Panc1 (cell line): ENCODE results near the gene LCA5L. TPM values are rescaled to one million over a fixed set of nuclear protein-coding genes. Genes with fewer than 3 reads are reported as not detected.

Source experiments
- ATAC-seq: fragments of 200-7000 bp; cut with Tn5 transposase; 2 replicates; pipeline ENCODE4 v1.9.1; 2020; ENCODE audit warnings: mild to moderate bottlenecking, moderate library complexity
- BruUV-seq: library from RNA; stranded (reverse); fragments of 400-500 nt; replicated peaks from 2 replicates; lab custom pipeline; 2021; lab: Mats Ljungman, UMichigan
- CTCF ChIA-PET: fragments of 300-600 bp; sonication (Branson Sonifier 250); formaldehyde crosslinking; loops from one replicate; lab custom pipeline; 2022; ENCODE audit warnings: antibody characterized with exemption; lab: Charles Lee
- POLR2A ChIA-PET: fragments of 300-600 bp; sonication (Branson Sonifier 250); formaldehyde crosslinking; loops from one replicate; lab custom pipeline; 2022; ENCODE audit warnings: antibody characterized with exemption; lab: Charles Lee
- DNase-seq: peaks from one replicate; pipeline ENCODE4 v3.0.0-alpha.2; 2010; ENCODE audit warnings: low read depth, low spot score
- H3K27ac ChIP-seq: 2 replicates; pipeline ENCODE4 v1.5.1; 2011; ENCODE audit warnings: mild to moderate bottlenecking, low read length, inconsistent platforms
- H3K27me3 ChIP-seq: fragments of 200-500 bp; sonication (Bioruptor generic); 2 replicates; pipeline ENCODE4 v1.6.0; 2014; ENCODE audit warnings: low read length, inconsistent platforms; ENCODE audit not compliant: control insufficient read depth, insufficient read depth
- H3K36me3 ChIP-seq: fragments of 200-500 bp; sonication (Bioruptor generic); 2 replicates; pipeline ENCODE4 v1.5.1; 2014; ENCODE audit warnings: inconsistent platforms, mild to moderate bottlenecking, low read length, moderate library complexity; ENCODE audit not compliant: control insufficient read depth, insufficient read depth
- H3K4me1 ChIP-seq: 2 replicates; pipeline ENCODE4 v1.5.1; 2011; ENCODE audit warnings: inconsistent platforms, mild to moderate bottlenecking, low read length, moderate library complexity; ENCODE audit not compliant: control insufficient read depth, insufficient read depth
- H3K4me3 ChIP-seq, 2 experiments: 2 replicates each; pipeline ENCODE4 v1.5.1; 2011 to 2012; ENCODE audit warnings: low read depth in 2 of 2, low read length in 2 of 2, mild to moderate bottlenecking in 2 of 2, inconsistent platforms in 1 of 2, moderate library complexity in 1 of 2
- H3K9me3 ChIP-seq: fragments of 200-500 bp; sonication (Bioruptor generic); 2 replicates; pipeline ENCODE4 v1.5.1; 2014; ENCODE audit warnings: low read depth, mild to moderate bottlenecking, inconsistent platforms, low read length, moderate library complexity; ENCODE audit not compliant: control insufficient read depth, insufficient read depth
- CTCF ChIP-seq: fragments of 450-650 bp; IDR thresholded peaks from 2 replicates; pipeline ENCODE4 v1.5.1; 2017; ENCODE audit warnings: mild to moderate bottlenecking
- POLR2AphosphoS5 ChIP-seq: IDR thresholded peaks from 2 replicates; pipeline ENCODE4 v1.6.1; 2012; ENCODE audit warnings: mild to moderate bottlenecking, low read depth, low read length, moderate library complexity
- REST ChIP-seq, 2 experiments: IDR thresholded peaks; 2 replicates each; pipeline ENCODE4 v1.6.1; 2011 to 2012; ENCODE audit warnings: low read depth in 2 of 2, control low read depth in 1 of 2, low read length in 1 of 2, mild to moderate bottlenecking in 1 of 2, moderate library complexity in 1 of 2; ENCODE audit not compliant: insufficient read depth in 1 of 2
- SIN3A ChIP-seq: IDR thresholded peaks from 2 replicates; pipeline ENCODE4 v1.6.1; 2012; ENCODE audit warnings: low read depth, mild to moderate bottlenecking, low read length, moderate library complexity, borderline replicate concordance; ENCODE audit not compliant: insufficient read depth
- TCF7L2 ChIP-seq: IDR thresholded peaks from 2 replicates; pipeline ENCODE4 v1.6.1; 2011; ENCODE audit warnings: mild to moderate bottlenecking, low read depth, low read length, inconsistent platforms
- in situ Hi-C: cut with HindIII; loops from 2 replicates; pipeline ENCODE4 v1.10.0; 2016; ENCODE audit warnings: low sequenced_read_pairs, low pct_unique_long_range_greater_than_20kb
- intact Hi-C: fragments of 100-400 bp; cut with micrococcal nuclease; formaldehyde crosslinking; loops from one replicate; pipeline ENCODE4 v1.10.0; 2022; ENCODE audit not compliant: unreplicated experiment
- total RNA-seq: library from RNA; stranded (reverse); gene quantifications from one replicate; pipeline ENCODE4 v1.2.1, GENCODE V29; 2021; ENCODE audit not compliant: unreplicated experiment

The LCA5L gene
- total RNA-seq, 1 experiment from 2014 or later: 0.87 TPM

GRCh38 chr21:39452207-39452969 lies 6.8 kb upstream of the LCA5L start:
- Histone ChIP-seq H3K9me3 (no peaks in the 10 kb centered on the region), H3K36me3 (no peaks in the 10 kb centered on the region; the same call in 1 of the 2 replicates), H3K27ac (no peak overlapping the region), H3K4me1 (no peaks in the 10 kb centered on the region), H3K4me3 (no peak overlapping the region), H3K27me3 (no peaks in the 10 kb centered on the region)
- ATAC-seq (no peak), DNase-seq (peak; percentile 45)
- no TSS peak for BruUV-seq
- POLR2A ChIA-PET: no interaction called here
- intact Hi-C loops (no loop called here), in situ Hi-C loops (no loop called here)
- TF ChIP-seq REST (IDR thresholded peaks at IDR 0.05; ENCODE audit: insufficient read depth in 1 of 2, low read depth in 2 of 2, low read length in 1 of 2): no peak
- TF ChIP-seq POLR2AphosphoS5: no peak
- no peak for TF ChIP-seq CTCF
- no peak for TF ChIP-seq TCF7L2
- TF ChIP-seq SIN3A: no peak
- CTCF ChIA-PET: no interaction called here

- ATAC-seq (no peak), DNase-seq (no peak)
- no peak for TF ChIP-seq SIN3A
- TF ChIP-seq CTCF: no peak
- TF ChIP-seq POLR2AphosphoS5: no peak
- TF ChIP-seq TCF7L2: no peak
- TF ChIP-seq REST (IDR thresholded peaks at IDR 0.05; ENCODE audit: insufficient read depth in 1 of 2, low read depth in 2 of 2, low read length in 1 of 2): no peak
- no peak within 1 kb of the TSS for H3K4me3 ChIP-seq
- ChIA-PET CTCF (no interaction called here), POLR2A (no interaction called here)
- H3K4me1 ChIP-seq: no peaks in the 10 kb centered on the region
- H3K36me3 ChIP-seq: no peaks in the 10 kb centered on the region
- no TSS peak for BruUV-seq
- in situ Hi-C loops (no loop called here), intact Hi-C loops (no loop called here)
- H3K27ac ChIP-seq: no peak within 1 kb of the TSS
- H3K27me3 ChIP-seq: no peaks in the 10 kb centered on the region
- H3K9me3 ChIP-seq: no peaks in the 10 kb centered on the region
Measured at GRCh38 chr21:39451332-39452206, 6.0 kb upstream of the LCA5L start, which contains the start of gene SH3BGR. TSS of gene SH3BGR (plus strand) at chr21:39451970. CDS start at chr21:39452097, 127 bp downstream.
